ENCODE results near the gene FBXL14.

The FBXL14 gene

DNA sequence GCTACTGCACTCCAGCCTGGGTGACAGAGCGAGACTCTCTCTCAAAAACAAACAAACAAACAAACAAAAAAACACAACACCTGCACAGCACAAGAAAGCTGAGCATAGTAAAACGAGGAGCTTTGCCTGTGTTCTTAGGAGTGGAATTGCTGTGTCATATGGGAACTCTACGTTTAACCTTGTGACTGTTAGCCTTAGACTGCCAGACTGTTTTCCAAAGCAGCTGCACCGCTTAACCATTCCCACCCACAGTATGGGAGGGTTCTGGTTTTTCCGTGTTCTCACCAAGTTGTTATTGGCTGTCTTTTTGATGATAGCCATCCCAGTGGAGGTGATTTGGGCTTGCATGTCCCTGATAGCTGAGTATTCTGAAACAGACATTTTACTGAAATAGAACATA is 43.8 kb upstream of the FBXL14 start:
- in situ Hi-C loops (cut with MboI; ENCODE audit: low sequenced_read_pairs, unreplicated experiment) = loop anchor here (25.0 kb wide), 1 partner anchor 949 kb away; no protein-coding TSS in a partner anchor
- no peak for DNase-seq (ENCODE audit: low spot score)
- TF ChIP-seq, protein P1, sequence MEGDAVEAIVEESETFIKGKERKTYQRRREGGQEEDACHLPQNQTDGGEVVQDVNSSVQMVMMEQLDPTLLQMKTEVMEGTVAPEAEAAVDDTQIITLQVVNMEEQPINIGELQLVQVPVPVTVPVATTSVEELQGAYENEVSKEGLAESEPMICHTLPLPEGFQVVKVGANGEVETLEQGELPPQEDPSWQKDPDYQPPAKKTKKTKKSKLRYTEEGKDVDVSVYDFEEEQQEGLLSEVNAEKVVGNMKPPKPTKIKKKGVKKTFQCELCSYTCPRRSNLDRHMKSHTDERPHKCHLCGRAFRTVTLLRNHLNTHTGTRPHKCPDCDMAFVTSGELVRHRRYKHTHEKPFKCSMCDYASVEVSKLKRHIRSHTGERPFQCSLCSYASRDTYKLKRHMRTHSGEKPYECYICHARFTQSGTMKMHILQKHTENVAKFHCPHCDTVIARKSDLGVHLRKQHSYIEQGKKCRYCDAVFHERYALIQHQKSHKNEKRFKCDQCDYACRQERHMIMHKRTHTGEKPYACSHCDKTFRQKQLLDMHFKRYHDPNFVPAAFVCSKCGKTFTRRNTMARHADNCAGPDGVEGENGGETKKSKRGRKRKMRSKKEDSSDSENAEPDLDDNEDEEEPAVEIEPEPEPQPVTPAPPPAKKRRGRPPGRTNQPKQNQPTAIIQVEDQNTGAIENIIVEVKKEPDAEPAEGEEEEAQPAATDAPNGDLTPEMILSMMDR (IDR thresholded peaks at IDR 0.05; ENCODE audit: borderline replicate concordance, control extremely low read depth, extremely low read depth, insufficient read depth, missing control alignments) = no peak

DNA sequence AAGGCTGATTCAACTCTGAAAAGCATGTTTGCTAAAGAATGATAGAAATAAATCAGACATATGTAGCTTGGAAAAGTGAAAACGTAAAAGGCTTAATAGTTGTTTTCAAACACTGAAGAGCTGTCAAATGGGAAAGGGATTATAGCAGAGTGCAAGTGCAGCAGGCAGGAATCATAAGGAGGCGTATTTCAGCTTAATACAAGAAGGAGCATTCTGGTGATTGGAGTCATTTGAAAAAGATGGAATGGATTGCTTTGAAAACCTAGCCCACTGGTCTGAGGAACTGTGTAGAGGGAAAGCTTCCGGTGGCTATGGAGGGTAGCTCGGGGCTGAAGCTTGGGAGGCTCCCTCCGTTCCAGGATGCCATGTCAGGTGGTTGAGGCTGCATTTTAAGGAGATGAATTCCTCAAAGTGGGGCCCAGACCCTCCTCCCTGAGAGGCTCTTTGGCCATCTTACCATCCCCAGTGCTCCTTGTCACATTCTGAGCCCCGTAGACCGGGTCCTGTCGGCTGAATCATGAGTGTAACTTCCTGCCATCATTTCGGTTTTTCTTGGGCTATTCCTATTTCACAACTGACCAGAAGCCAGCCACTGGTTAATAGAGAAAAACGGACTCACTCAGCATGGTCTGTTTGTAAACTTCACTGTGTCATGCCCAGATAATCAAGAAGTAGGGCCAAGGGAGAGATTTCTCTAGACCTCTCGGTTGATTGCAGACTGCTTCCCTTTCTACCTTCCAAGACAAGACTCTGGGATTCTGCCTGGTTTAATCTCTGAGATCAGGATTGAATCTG is 41.1 kb upstream of the FBXL14 start:
- TF ChIP-seq, protein P1 (IDR thresholded peaks at IDR 0.05; ENCODE audit: borderline replicate concordance, control extremely low read depth, extremely low read depth, insufficient read depth, missing control alignments) = no peak
- no peak for DNase-seq (ENCODE audit: low spot score)
- in situ Hi-C loops (cut with MboI; ENCODE audit: low sequenced_read_pairs, unreplicated experiment) = loop anchor here (25.0 kb wide), 1 partner anchor 952 kb away; no protein-coding TSS in a partner anchor

DNA sequence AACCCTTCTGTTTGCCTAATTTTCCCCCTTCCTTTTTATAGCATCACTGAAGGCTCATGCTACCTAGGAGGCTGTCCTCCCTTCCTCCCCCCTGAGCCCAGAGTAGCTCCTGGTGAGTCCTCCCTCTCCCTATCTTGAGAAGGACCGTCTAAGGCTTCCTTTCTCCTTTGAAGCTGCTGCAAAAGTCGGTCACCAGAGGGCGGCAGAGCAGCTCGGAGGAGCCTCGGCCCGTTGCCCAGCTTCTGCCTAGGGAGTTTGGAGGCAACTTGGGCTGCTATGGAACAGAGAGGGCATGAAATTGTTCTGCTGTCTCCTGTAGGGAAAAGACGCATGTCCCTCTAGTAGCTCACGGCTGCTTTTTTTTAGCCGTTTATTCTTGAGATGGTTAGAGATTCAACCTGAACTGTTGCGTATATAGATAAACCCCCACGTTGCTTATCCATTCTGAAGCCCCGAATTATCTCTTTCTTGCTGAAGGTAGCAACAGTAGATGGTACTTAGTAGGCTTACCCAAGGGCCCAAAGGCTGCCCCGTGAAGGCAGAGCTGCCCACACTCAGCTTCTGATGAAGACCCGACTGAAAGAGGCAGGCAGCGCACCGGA is 40.3 kb upstream of the FBXL14 start:
- TF ChIP-seq, protein P1 (IDR thresholded peaks at IDR 0.05; ENCODE audit: borderline replicate concordance, control extremely low read depth, extremely low read depth, insufficient read depth, missing control alignments) = peak; percentile 77
- in situ Hi-C loops (cut with MboI; ENCODE audit: low sequenced_read_pairs, unreplicated experiment) = loop anchor here (25.0 kb wide), 1 partner anchor 953 kb away; no protein-coding TSS in a partner anchor
- DNase-seq (ENCODE audit: low spot score) = peak; percentile 79

DNA sequence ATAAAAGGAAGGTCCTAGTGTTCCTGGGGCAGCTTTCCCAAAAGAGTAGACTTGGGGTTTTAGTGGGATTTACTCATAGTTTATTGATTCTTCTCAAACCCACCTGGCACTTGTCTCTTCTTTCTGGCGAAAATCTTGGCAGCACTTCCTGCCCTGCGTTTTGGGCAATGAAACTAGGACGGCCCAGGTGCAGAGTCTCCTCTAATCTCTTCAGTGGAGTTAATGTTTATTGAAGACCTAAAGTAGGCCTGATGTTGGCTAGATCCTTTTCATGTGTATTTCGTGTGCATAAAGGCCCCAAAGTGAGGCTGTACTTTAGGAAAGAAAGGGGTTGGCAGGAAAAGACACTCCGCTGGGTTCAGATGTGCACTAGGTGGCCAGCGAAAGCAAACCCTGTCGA is 39.8 kb upstream of the FBXL14 start:
- DNase-seq (ENCODE audit: low spot score) = no peak
- TF ChIP-seq, protein P1 (IDR thresholded peaks at IDR 0.05; ENCODE audit: borderline replicate concordance, control extremely low read depth, extremely low read depth, insufficient read depth, missing control alignments) = no peak
- in situ Hi-C loops (cut with MboI; ENCODE audit: low sequenced_read_pairs, unreplicated experiment) = loop anchor here (25.0 kb wide), 1 partner anchor 953 kb away; no protein-coding TSS in a partner anchor

DNA sequence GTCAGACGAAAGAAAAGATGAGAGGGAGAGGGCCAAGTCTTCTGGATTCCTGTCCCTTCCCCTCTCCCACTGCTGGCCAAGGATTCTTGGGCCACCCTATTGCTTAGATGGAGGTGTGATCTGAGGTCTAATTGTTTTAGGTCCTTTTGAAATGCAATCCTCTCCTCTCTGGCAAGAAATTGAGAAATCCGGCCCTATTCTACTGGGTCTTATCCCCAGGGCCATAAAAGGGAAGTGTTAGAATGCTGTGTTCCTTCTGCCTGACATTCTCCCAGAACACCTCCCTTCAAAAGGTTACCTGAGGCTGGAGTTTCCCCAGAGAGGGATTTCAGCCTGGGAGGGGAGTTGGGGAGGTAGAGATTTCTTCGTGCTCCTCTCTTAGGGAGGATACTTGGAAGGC is 39.1 kb upstream of the FBXL14 start:
- DNase-seq (ENCODE audit: low spot score) = no peak
- TF ChIP-seq, protein P1 (IDR thresholded peaks at IDR 0.05; ENCODE audit: borderline replicate concordance, control extremely low read depth, extremely low read depth, insufficient read depth, missing control alignments) = no peak
- in situ Hi-C loops (cut with MboI; ENCODE audit: low sequenced_read_pairs, unreplicated experiment) = loop anchor here (25.0 kb wide), 1 partner anchor 954 kb away; no protein-coding TSS in a partner anchor

DNA sequence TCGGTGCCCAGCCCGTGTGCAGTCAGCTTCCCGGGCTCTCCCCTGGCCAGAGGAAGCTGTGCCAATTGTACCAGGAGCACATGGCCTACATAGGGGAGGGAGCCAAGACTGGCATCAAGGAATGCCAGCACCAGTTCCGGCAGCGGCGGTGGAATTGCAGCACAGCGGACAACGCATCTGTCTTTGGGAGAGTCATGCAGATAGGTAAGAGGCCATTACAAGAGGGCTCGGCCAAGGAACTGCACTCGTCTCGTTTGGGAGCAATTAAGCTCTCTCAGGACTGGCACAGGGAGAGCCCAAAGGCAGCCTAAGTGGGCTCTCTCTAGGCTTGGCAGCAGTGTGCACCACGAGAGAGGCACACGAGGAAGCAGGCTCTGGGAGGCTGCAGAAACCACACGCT is 38.3 kb upstream of the FBXL14 start:
- DNase-seq (ENCODE audit: low spot score) = no peak
- in situ Hi-C loops (cut with MboI; ENCODE audit: low sequenced_read_pairs, unreplicated experiment) = loop anchor here (25.0 kb wide), 1 partner anchor 955 kb away; no protein-coding TSS in a partner anchor
- TF ChIP-seq, protein P1 (IDR thresholded peaks at IDR 0.05; ENCODE audit: borderline replicate concordance, control extremely low read depth, extremely low read depth, insufficient read depth, missing control alignments) = no peak

Data from GM13976 (cell line).